ENCODE measurements around the gene PEX26. TPM values are rescaled to one million over a fixed set of nuclear protein-coding genes. Genes with fewer than 3 reads are reported as not detected.

The PEX26 gene
- polyA plus RNA-seq, 1 donor (not counting 4 experiments of a cell fraction or from before 2014, with no cell fraction given), result 23.0 TPM

DNA sequence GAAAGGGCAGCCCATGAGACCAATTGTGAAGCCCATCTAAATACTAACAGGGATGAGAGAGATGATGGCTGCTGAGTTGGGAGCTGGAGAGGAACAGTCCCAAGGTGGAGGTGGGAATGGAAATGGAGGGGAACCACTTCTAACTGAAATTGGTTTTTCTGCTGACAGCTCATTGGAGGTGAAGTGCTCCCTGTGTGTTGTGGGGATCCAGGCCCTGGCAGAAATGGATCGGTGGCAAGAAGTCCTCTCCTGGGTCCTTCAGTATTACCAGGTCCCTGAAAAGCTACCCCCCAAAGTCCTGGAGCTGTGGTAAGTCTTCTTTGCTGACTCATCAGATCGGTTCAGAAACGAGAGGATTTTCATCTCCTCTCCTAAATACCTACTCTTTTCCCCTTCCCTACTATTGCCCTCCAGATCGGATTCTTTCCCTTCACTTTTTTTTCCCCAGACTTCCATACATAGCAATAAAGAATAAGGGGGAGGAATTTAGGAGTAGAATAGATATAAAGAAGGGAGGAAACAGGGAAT is 2.0 kb downstream of the PEX26 start:
- no peak for FAIRE-seq
- H3K79me2 ChIP-seq (ENCODE audit: control insufficient read depth, insufficient read depth, low read length), result peaks cover 64% of the 10 kb centered on the region
- H3K36me3 ChIP-seq (ENCODE audit: control insufficient read depth in 2 of 2, extremely low read depth in 1 of 2, insufficient read depth in 2 of 2, low read length in 2 of 2), result peaks cover 11 to 13% of the 10 kb centered on the region in 2 experiments
- H3K27me3 ChIP-seq (ENCODE audit: control insufficient read depth, extremely low read depth, insufficient read depth, low read length), result no peaks in the 10 kb centered on the region
- H3K4me3 ChIP-seq (ENCODE audit: control insufficient read depth in 2 of 3, extremely low read depth in 1 of 3, insufficient read depth in 2 of 3, low read depth in 1 of 3, low read length in 3 of 3), result no peak overlapping the region
- no peak overlapping the region for H2AFZ ChIP-seq (ENCODE audit: control insufficient read depth, low read length)
- TF ChIP-seq CTCF (optimal IDR thresholded peaks at IDR 0.05 in 1 of 3, IDR thresholded peaks at IDR 0.05 in 1 of 3, conservative IDR thresholded peaks at IDR 0.05 in 1 of 3; ENCODE audit: extremely low read depth in 1 of 3, insufficient read depth in 2 of 3, low read length in 3 of 3), result no peak
- TF ChIP-seq EZH2 (IDR thresholded peaks at IDR 0.05; ENCODE audit: low read length), result no peak
- dilution Hi-C loops (cut with MboI; ENCODE audit: extremely low pct_ligation_motif_present, low sequenced_read_pairs), result no loop called here
- H4K20me1 ChIP-seq (ENCODE audit: control insufficient read depth, extremely low read depth, insufficient read depth, low read length), result no peaks in the 10 kb centered on the region
- H3K4me2 ChIP-seq (ENCODE audit: control insufficient read depth, extremely low read depth, insufficient read depth, low read depth, low read length), result peak overlapping the region; percentile 97
- no peak overlapping the region for H3K9ac ChIP-seq (ENCODE audit: control insufficient read depth, extremely low read depth, insufficient read depth, low read length)
- DNase-seq (ENCODE audit: low read depth, low spot score), result no peak
- no peak overlapping the region for H3K27ac ChIP-seq (ENCODE audit: control insufficient read depth, insufficient read depth, low read length)
- H3K9me1 ChIP-seq (ENCODE audit: control insufficient read depth, extremely low read depth, insufficient read depth, low read length), result no peaks in the 10 kb centered on the region
- H3K9me3 ChIP-seq (ENCODE audit: control insufficient read depth, low read depth, low read length), result no peaks in the 10 kb centered on the region
- H3K4me1 ChIP-seq (ENCODE audit: control insufficient read depth, extremely low read depth, insufficient read depth, low read length), result peaks cover 36% of the 10 kb centered on the region

DNA sequence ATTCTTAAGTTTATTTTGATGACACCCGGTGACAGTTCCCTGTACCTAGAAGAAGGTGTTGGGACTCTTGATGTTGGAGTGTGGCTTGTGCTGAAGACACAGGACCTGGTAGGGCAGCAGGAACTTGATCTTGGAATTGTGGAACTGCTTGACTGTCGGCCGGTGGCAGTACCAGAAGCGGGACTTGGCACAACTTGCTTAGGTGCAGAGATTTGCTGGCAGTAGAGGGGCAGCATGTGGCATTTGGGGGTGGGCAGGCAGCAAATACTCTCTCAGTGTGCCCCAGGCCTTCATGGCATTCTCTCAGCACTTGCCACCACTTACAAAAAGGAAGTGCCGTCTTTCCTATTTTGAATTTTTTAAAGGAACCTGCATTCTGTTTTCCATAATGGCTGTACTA is 3.6 kb downstream of the PEX26 start:
- TF ChIP-seq CTCF (optimal IDR thresholded peaks at IDR 0.05 in 1 of 3, IDR thresholded peaks at IDR 0.05 in 1 of 3, conservative IDR thresholded peaks at IDR 0.05 in 1 of 3; ENCODE audit: extremely low read depth in 1 of 3, insufficient read depth in 2 of 3, low read length in 3 of 3) (no peak), EZH2 (IDR thresholded peaks at IDR 0.05; ENCODE audit: low read length) (no peak)
- H3K79me2 ChIP-seq (ENCODE audit: control insufficient read depth, insufficient read depth, low read length), result peaks cover 68% of the 10 kb centered on the region
- no peaks in the 10 kb centered on the region for H3K27me3 ChIP-seq (ENCODE audit: control insufficient read depth, extremely low read depth, insufficient read depth, low read length)
- no peak overlapping the region for H3K9ac ChIP-seq (ENCODE audit: control insufficient read depth, extremely low read depth, insufficient read depth, low read length)
- FAIRE-seq (no peak), DNase-seq (ENCODE audit: low read depth, low spot score) (no peak)
- no peak overlapping the region for H2AFZ ChIP-seq (ENCODE audit: control insufficient read depth, low read length)
- H3K9me3 ChIP-seq (ENCODE audit: control insufficient read depth, low read depth, low read length), result no peaks in the 10 kb centered on the region
- H4K20me1 ChIP-seq (ENCODE audit: control insufficient read depth, extremely low read depth, insufficient read depth, low read length), result no peaks in the 10 kb centered on the region
- peaks cover 28% of the 10 kb centered on the region for H3K4me1 ChIP-seq (ENCODE audit: control insufficient read depth, extremely low read depth, insufficient read depth, low read length)
- no peak overlapping the region for H3K4me2 ChIP-seq (ENCODE audit: control insufficient read depth, extremely low read depth, insufficient read depth, low read depth, low read length)
- H3K36me3 ChIP-seq (ENCODE audit: control insufficient read depth in 2 of 2, extremely low read depth in 1 of 2, insufficient read depth in 2 of 2, low read length in 2 of 2), result peaks cover 16% of the 10 kb centered on the region in 2 experiments
- H3K9me1 ChIP-seq (ENCODE audit: control insufficient read depth, extremely low read depth, insufficient read depth, low read length), result no peaks in the 10 kb centered on the region
- H3K4me3 ChIP-seq (ENCODE audit: control insufficient read depth in 2 of 3, extremely low read depth in 1 of 3, insufficient read depth in 2 of 3, low read depth in 1 of 3, low read length in 3 of 3), result no peak overlapping the region
- dilution Hi-C loops (cut with MboI; ENCODE audit: extremely low pct_ligation_motif_present, low sequenced_read_pairs), result no loop called here
- no peak overlapping the region for H3K27ac ChIP-seq (ENCODE audit: control insufficient read depth, insufficient read depth, low read length)

Measured in keratinocyte (primary cell).